ENCODE data around the gene PREP. TPM values are rescaled to one million over a fixed set of nuclear protein-coding genes. Genes with fewer than 3 reads are reported as not detected.
"Not testable (repeated sequence)": the region's sequence is repeated elsewhere in the genome, so short reads cannot be mapped to it uniquely, and the experiment has no call there.

Gene PREP
- total and polyA plus RNA-seq, 2 experiments from 2014 or later: 27.2 to 30.3 TPM

- no peaks in the 10 kb centered on the region for H3K79me2 ChIP-seq
- H3K27me3 ChIP-seq: no peaks in the 10 kb centered on the region
- no peak overlapping the region for H2AFZ ChIP-seq
- DNase-seq (ENCODE audit: low spot score): peak; percentile 46
- H3K27ac ChIP-seq: no peak overlapping the region
- 67% methylated on average over 2 of the region's 2 CpGs for WGBS (ENCODE audit: low lambda C conversion rate, missing lambda C conversion rate)
- H3K4me2 ChIP-seq: no peak overlapping the region
- H4K20me1 ChIP-seq (ENCODE audit: insufficient read depth, poor library complexity, severe bottlenecking): no peaks in the 10 kb centered on the region
- no peak overlapping the region for H3K4me3 ChIP-seq
- no peaks in the 10 kb centered on the region for H3K36me3 ChIP-seq (replicated peaks; ENCODE audit: insufficient read depth, low read depth)
- no peaks in the 10 kb centered on the region for H3K4me1 ChIP-seq (ENCODE audit: insufficient read depth)
- no peaks in the 10 kb centered on the region for H3K9me3 ChIP-seq (ENCODE audit: low read depth)
- no peaks in the 10 kb centered on the region for H3K9me2 ChIP-seq (replicated peaks; ENCODE audit: insufficient read depth)
- no peak for TF ChIP-seq CTCF (IDR thresholded peaks at IDR 0.05; ENCODE audit: poor library complexity)
- TF ChIP-seq EZH2 (IDR thresholded peaks at IDR 0.05; ENCODE audit: borderline replicate concordance): no peak
- TF ChIP-seq EZH2phosphoT487 (IDR thresholded peaks at IDR 0.05; ENCODE audit: low read depth, severe bottlenecking, unreplicated experiment): no peak
Measured at GRCh38 chr6:105250533-105250932, 152.3 kb downstream of the PREP start.

- no peak overlapping the region for H2AFZ ChIP-seq
Measured at GRCh38 chr6:105243487-105243886, 159.4 kb downstream of the PREP start.

GRCh38 chr6:105235155-105235554 is 167.7 kb downstream of the PREP start:
- Histone ChIP-seq H3K4me3 (no peak overlapping the region), H3K4me2 (no peak overlapping the region), H3K27me3 (no peaks in the 10 kb centered on the region), H3K27ac (no peak overlapping the region), H4K20me1 (ENCODE audit: insufficient read depth, poor library complexity, severe bottlenecking) (no peaks in the 10 kb centered on the region), H3K36me3 (replicated peaks; ENCODE audit: insufficient read depth, low read depth) (no peaks in the 10 kb centered on the region), H3K4me1 (ENCODE audit: insufficient read depth) (no peaks in the 10 kb centered on the region), H3K79me2 (no peaks in the 10 kb centered on the region), H3K9me2 (replicated peaks; ENCODE audit: insufficient read depth) (no peaks in the 10 kb centered on the region), H3K9me3 (ENCODE audit: low read depth) (peaks cover 5% of the 10 kb centered on the region), H2AFZ (no peak overlapping the region)
- WGBS (ENCODE audit: low lambda C conversion rate, missing lambda C conversion rate): 85% methylated on average over 5 of the region's 5 CpGs
- TF ChIP-seq EZH2 (IDR thresholded peaks at IDR 0.05; ENCODE audit: borderline replicate concordance) (no peak), CTCF (IDR thresholded peaks at IDR 0.05; ENCODE audit: poor library complexity) (no peak), EZH2phosphoT487 (IDR thresholded peaks at IDR 0.05; ENCODE audit: low read depth, severe bottlenecking, unreplicated experiment) (no peak)
- no peak for DNase-seq (ENCODE audit: low spot score)

More at GRCh38 chr6:105243487-105243886, 159.4 kb downstream of the PREP start:
- no peaks in the 10 kb centered on the region for H3K9me3 ChIP-seq (ENCODE audit: low read depth)
- H3K4me2 ChIP-seq: no peak overlapping the region
- no peak overlapping the region for H3K27ac ChIP-seq
- H3K36me3 ChIP-seq (replicated peaks; ENCODE audit: insufficient read depth, low read depth): no peaks in the 10 kb centered on the region
- DNase-seq (ENCODE audit: low spot score): no peak
- H3K4me1 ChIP-seq (ENCODE audit: insufficient read depth): no peaks in the 10 kb centered on the region
- 24% methylated on average over 2 of the region's 2 CpGs for WGBS (ENCODE audit: low lambda C conversion rate, missing lambda C conversion rate)
- H3K79me2 ChIP-seq: no peaks in the 10 kb centered on the region
- no peak overlapping the region for H3K4me3 ChIP-seq
- no peaks in the 10 kb centered on the region for H3K9me2 ChIP-seq (replicated peaks; ENCODE audit: insufficient read depth)
- TF ChIP-seq CTCF (IDR thresholded peaks at IDR 0.05; ENCODE audit: poor library complexity): no peak
- H3K27me3 ChIP-seq: no peaks in the 10 kb centered on the region
- no peaks in the 10 kb centered on the region for H4K20me1 ChIP-seq (ENCODE audit: insufficient read depth, poor library complexity, severe bottlenecking)

GRCh38 chr6:105231771-105232170 is 171.1 kb downstream of the PREP start:
- H3K9me2 ChIP-seq (replicated peaks; ENCODE audit: insufficient read depth); DNase-seq (ENCODE audit: low spot score); H2AFZ ChIP-seq; H3K4me2 ChIP-seq; H4K20me1 ChIP-seq (ENCODE audit: insufficient read depth, poor library complexity, severe bottlenecking); H3K4me1 ChIP-seq (ENCODE audit: insufficient read depth); H3K27me3 ChIP-seq; H3K79me2 ChIP-seq; H3K9me3 ChIP-seq (ENCODE audit: low read depth); H3K36me3 ChIP-seq (replicated peaks; ENCODE audit: insufficient read depth, low read depth); H3K27ac ChIP-seq; H3K4me3 ChIP-seq: not testable (repeated sequence)
- WGBS (ENCODE audit: low lambda C conversion rate, missing lambda C conversion rate): 90% methylated on average over 4 of the region's 4 CpGs

Other genes with a start within 250 kb of the PREP start
- gene POPDC3, start 223.1 kb downstream of the PREP start, total RNA-seq: 0.93 and 1.2 TPM in 2 replicates
- 1.5 and 1.7 TPM in 2 replicates for gene POPDC3, start 223.1 kb downstream of the PREP start, polyA plus RNA-seq